GM12878 (cell line): Measurements from ENCODE around the gene TREML1. TPM values are rescaled to one million over a fixed set of nuclear protein-coding genes. Genes with fewer than 3 reads are reported as not detected.

Experiments used
- ATAC-seq: fragments of 200-7000 bp; cut with Tn5 transposase; 3 replicates; pipeline ENCODE4 v1.9.1; 2020; ENCODE audit warnings: mild to moderate bottlenecking, moderate library complexity
- BruUV-seq: library from RNA; stranded (reverse); fragments of 400-500 nt; replicated peaks from 2 replicates; lab custom pipeline; 2021; lab: Mats Ljungman, UMichigan
- CTCF ChIA-PET: fragments of 300-600 bp; sonication (Branson Sonifier 250); formaldehyde crosslinking; extraction: SDS; loops from one replicate; lab custom pipeline; 2021; ENCODE audit warnings: inconsistent platforms; lab: Yijun Ruan, JAX
- POLR2A ChIA-PET: fragments of 350-600 bp; formaldehyde crosslinking; extraction: SDS; loops from one replicate; lab custom pipeline; 2021; ENCODE audit warnings: inconsistent platforms; lab: Charles Lee
- RAD21 ChIA-PET: fragments of 300-600 bp; sonication (Branson Sonifier 250); formaldehyde crosslinking; loops from one replicate; lab custom pipeline; 2023; ENCODE audit warnings: antibody characterized with exemption; ENCODE audit not compliant: unreplicated experiment; lab: Charles Lee
- SMC1A ChIA-PET: fragments of 300-600 bp; sonication (Branson Sonifier 250); formaldehyde crosslinking; loops from one replicate; lab custom pipeline; 2023; ENCODE audit not compliant: unreplicated experiment, uncharacterized antibody; lab: Charles Lee
- DNase-seq: peaks from one replicate; pipeline ENCODE4 v3.0.0-alpha.2; 2011; ENCODE audit warnings: low read depth, low spot score
- FAIRE-seq: peaks from 3 replicates; lab custom pipeline; 2011; peaks lifted over from hg19 to GRCh38; lab: Jason Lieb, UNC
- H2AFZ ChIP-seq: 2 replicates; pipeline ENCODE4 v1.6.0; 2011; ENCODE audit warnings: low read depth, low read length, control low read depth; ENCODE audit not compliant: control insufficient read depth
- H3K27ac ChIP-seq: 2 replicates; pipeline ENCODE4 v1.5.1; 2011; ENCODE audit warnings: control low read depth; ENCODE audit not compliant: control insufficient read depth, insufficient read depth
- H3K27me3 ChIP-seq, 2 experiments: replicated peaks in 1 of 2; 2 replicates each; pipeline versions ENCODE4 v1.6.0 to v1.6.1; 2011; ENCODE audit warnings: low read length in 1 of 2; ENCODE audit not compliant: control insufficient read depth in 2 of 2, insufficient read depth in 2 of 2
- H3K36me3 ChIP-seq, 2 experiments: 2 replicates each; pipeline ENCODE4 v1.5.1; 2011; ENCODE audit warnings: low read length in 1 of 2; ENCODE audit not compliant: control insufficient read depth in 2 of 2, insufficient read depth in 2 of 2
- H3K4me1 ChIP-seq: 2 replicates; pipeline ENCODE4 v1.6.1; 2011; ENCODE audit warnings: mild to moderate bottlenecking, low read length, moderate library complexity, mixed read lengths; ENCODE audit not compliant: control insufficient read depth, insufficient read depth
- H3K4me2 ChIP-seq: 2 replicates; pipeline ENCODE4 v1.6.0; 2011; ENCODE audit warnings: control low read depth; ENCODE audit not compliant: control insufficient read depth, insufficient read depth
- H3K4me3 ChIP-seq: fragments of 200-600 bp; sonication (generic); 2 replicates; pipeline ENCODE4 v1.5.1; 2016
- H3K79me2 ChIP-seq: 2 replicates; pipeline ENCODE4 v1.6.0; 2011; ENCODE audit warnings: low read length; ENCODE audit not compliant: control insufficient read depth, insufficient read depth
- H3K9ac ChIP-seq: 2 replicates; pipeline ENCODE4 v1.8.0; 2011; ENCODE audit warnings: low read length, control low read depth, mixed read lengths; ENCODE audit not compliant: control insufficient read depth, insufficient read depth
- H3K9me3 ChIP-seq: replicated peaks from 3 replicates; pipeline ENCODE4 v1.5.1; 2011; ENCODE audit warnings: mild to moderate bottlenecking, low read length; ENCODE audit not compliant: control insufficient read depth, insufficient read depth
- H4K20me1 ChIP-seq: 2 replicates; pipeline ENCODE4 v1.6.0; 2011; ENCODE audit not compliant: control insufficient read depth, insufficient read depth
- CHD1 ChIP-seq: IDR thresholded peaks from 2 replicates; pipeline ENCODE4 v1.6.1; 2012; ENCODE audit warnings: low read depth, low read length, improper control_type of control experiment
- CHD4 ChIP-seq: fragments of 200-600 bp; sonication (generic); IDR thresholded peaks from 2 replicates; pipeline ENCODE4 v1.6.1; 2016; ENCODE audit warnings: mild to moderate bottlenecking
- CREB1 ChIP-seq: IDR thresholded peaks from 2 replicates; pipeline ENCODE4 v1.6.1; 2012; ENCODE audit warnings: low read depth, mild to moderate bottlenecking, inconsistent platforms
- E2F8 ChIP-seq: fragments of 450-650 bp; IDR thresholded peaks from 2 replicates; pipeline ENCODE4 v1.6.1; 2018; ENCODE audit warnings: mild to moderate bottlenecking, low read depth, moderate library complexity; ENCODE audit not compliant: partially characterized antibody
- KAT2A ChIP-seq: conservative IDR thresholded peaks from 2 replicates; pipeline ENCODE4 v1.6.1; 2011; ENCODE audit warnings: low read depth, low read length; ENCODE audit not compliant: control insufficient read depth
- MAX ChIP-seq: IDR thresholded peaks from 2 replicates; pipeline ENCODE4 v1.6.1; 2012; ENCODE audit warnings: low read depth, low read length, improper control_type of control experiment
- PAX5 ChIP-seq: IDR thresholded peaks from 2 replicates; pipeline ENCODE4 v1.6.1; 2011; ENCODE audit warnings: low read depth, low read length, borderline replicate concordance
- PBX3 ChIP-seq: IDR thresholded peaks from 2 replicates; pipeline ENCODE4 v1.6.1; 2011; ENCODE audit warnings: mild to moderate bottlenecking, low read depth, low read length, moderate library complexity; ENCODE audit not compliant: insufficient replicate concordance
- POLR2AphosphoS5 ChIP-seq: IDR thresholded peaks from 2 replicates; pipeline ENCODE4 v1.6.1; 2011; ENCODE audit warnings: mild to moderate bottlenecking, low read length, inconsistent platforms
- POU2F2 ChIP-seq: IDR thresholded peaks from 3 replicates; pipeline ENCODE4 v1.6.1; 2011; ENCODE audit warnings: low read depth, mild to moderate bottlenecking, low read length, borderline replicate concordance
- RB1 ChIP-seq: fragments of 450-650 bp; formaldehyde crosslinking; IDR thresholded peaks from 2 replicates; pipeline ENCODE4 v1.6.1; 2017; ENCODE audit warnings: mild to moderate bottlenecking, borderline replicate concordance
- RFX5 ChIP-seq: IDR thresholded peaks from 2 replicates; pipeline ENCODE4 v1.6.1; 2011; ENCODE audit warnings: low read depth, low read length, improper control_type of control experiment
- SMC3 ChIP-seq: IDR thresholded peaks from 2 replicates; pipeline ENCODE4 v1.6.1; 2011; ENCODE audit warnings: low read length, improper control_type of control experiment, borderline replicate concordance
- STAT3 ChIP-seq: IDR thresholded peaks from 2 replicates; pipeline ENCODE4 v1.6.1; 2011; ENCODE audit warnings: low read depth, low read length, improper control_type of control experiment
- SUPT20H ChIP-seq: IDR thresholded peaks from 2 replicates; pipeline ENCODE4 v1.6.1; 2011; ENCODE audit warnings: low read depth, mild to moderate bottlenecking, low read length, moderate library complexity, borderline replicate concordance; ENCODE audit not compliant: control insufficient read depth
- TARDBP ChIP-seq: IDR thresholded peaks from 2 replicates; pipeline ENCODE4 v1.6.1; 2016; ENCODE audit warnings: borderline replicate concordance
- TCF3 ChIP-seq: IDR thresholded peaks from 2 replicates; pipeline ENCODE4 v1.6.1; 2012; ENCODE audit warnings: low read depth, mild to moderate bottlenecking, low read length, borderline replicate concordance; ENCODE audit not compliant: insufficient read depth
- YBX1 ChIP-seq: fragments of 450-650 bp; IDR thresholded peaks from 2 replicates; pipeline ENCODE4 v1.6.1; 2016; ENCODE audit warnings: antibody characterized with exemption
- WGBS: methylation state at CpG from one replicate; pipeline ENCODE4 v1.1.6; 2016; ENCODE audit warnings: low lambda C conversion rate; ENCODE audit not compliant: insufficient replicate concordance, insufficient coverage; ENCODE audit errors: missing lambda C conversion rate; 5-methylcytosine and 5-hydroxymethylcytosine counted together
- in situ Hi-C: fragments of 300-500 bp; cut with MboI; formaldehyde crosslinking; loops from 9 replicates; pipeline ENCODE4 v1.14.3; 2018; ENCODE audit warnings: mixed read lengths
- intact Hi-C: fragments of 100-400 bp; cut with micrococcal nuclease; formaldehyde crosslinking; loops from one replicate; pipeline ENCODE4 v1.14.2; 2022; ENCODE audit not compliant: unreplicated experiment
- polyA plus RNA-seq, 11 experiments: library from polyadenylated mRNA; depleted of rRNA in 4 of 11; unstranded in 6 of 11; stranded (reverse) in 5 of 11; fragments of >200 nt; fragmentation: Nextera tagmentation in 4 of 11; fragmentation: Illumina TruSeq in 1 of 11; extraction: Ambion mirVana in 4 of 11; extraction: Trizol in 1 of 11; gene quantifications; 1 replicate in 1 of 11; 2 replicates in 10 of 11; pipeline versions ENCODE4 v1.2.1 to v1.2.3, GENCODE V29; 2011 to 2016; ENCODE audit warnings: inconsistent platforms in 2 of 11, missing spikeins in 2 of 11, low read depth in 1 of 11
- total RNA-seq, 4 experiments: library from RNA; depleted of rRNA in 3 of 4; stranded (reverse); fragments of >200 nt in 3 of 4; fragmentation: Illumina TruSeq in 1 of 4; extraction: Trizol in 1 of 4; gene quantifications; 2 replicates each; pipeline versions ENCODE4 v1.2.1 to v1.2.3, GENCODE V29; 2013 to 2021

The TREML1 gene
- total and polyA plus RNA-seq, 10 of the 15 experiments (the other 5 are each of a cell fraction or from before 2014, with no cell fraction given), result 0.21 TPM; not detected in 9

GRCh38 chr6:41181566-41181965 lies 27.4 kb upstream of the TREML1 start:
- H3K4me2 ChIP-seq, result no peak overlapping the region
- H3K79me2 ChIP-seq, result no peaks in the 10 kb centered on the region
- no peaks in the 10 kb centered on the region for H4K20me1 ChIP-seq
- H3K27ac ChIP-seq, result no peak overlapping the region
- ChIA-PET CTCF (interaction anchor here (0.6 to 3.7 kb wide), 21 partner anchors 10 to 150 kb away, joined by 3 to 49 read pairs (median 5); partner anchors contain the start of genes NFYA, OARD1, TREML2 and UNC5CL), SMC1A (interaction anchor here (1.0 to 2.0 kb wide), 15 partner anchors 8 to 152 kb away, joined by 3 to 17 read pairs (median 4); partner anchors contain the start of gene TREML2), POLR2A (interaction anchor here (0.7 kb wide), 1 partner anchor 39 kb away, joined by 3 read pairs; no protein-coding TSS in a partner anchor), RAD21 (interaction anchor here (1.1 to 2.4 kb wide), 6 partner anchors 89 to 140 kb away, joined by 3 to 14 read pairs (median 5); no protein-coding TSS in a partner anchor)
- H3K4me1 ChIP-seq, result no peaks in the 10 kb centered on the region
- ATAC-seq, result no peak
- no peak for TF ChIP-seq SMC3
- no peak for TF ChIP-seq CHD4
- TF ChIP-seq PAX5, result no peak
- TF ChIP-seq PBX3, result no peak
- TF ChIP-seq RB1, result no peak
- no peak for TF ChIP-seq SUPT20H
- no peak for TF ChIP-seq RFX5
- TF ChIP-seq MAX, result no peak
- no peak for TF ChIP-seq POU2F2
- TF ChIP-seq CHD1, result no peak
- no peak for TF ChIP-seq E2F8
- TF ChIP-seq TARDBP, result no peak
- no peak for TF ChIP-seq CREB1
- TF ChIP-seq STAT3, result no peak
- TF ChIP-seq KAT2A, result no peak
- TF ChIP-seq TCF3, result no peak
- TF ChIP-seq YBX1, result no peak
- no peak for TF ChIP-seq POLR2AphosphoS5
- no peak overlapping the region for H2AFZ ChIP-seq
- H3K36me3 ChIP-seq, result no peaks in the 10 kb centered on the region
- 0% methylated on average over 1 of the region's 1 CpG for WGBS
- DNase-seq, result no peak
- H3K4me3 ChIP-seq, result no peak overlapping the region
- no peaks in the 10 kb centered on the region for H3K27me3 ChIP-seq
- no TSS peak for BruUV-seq
- no peaks in the 10 kb centered on the region for H3K9me3 ChIP-seq
- in situ Hi-C loops (no loop called here), intact Hi-C loops (no loop called here)
- no peak for FAIRE-seq
- no peak overlapping the region for H3K9ac ChIP-seq
